Hematopoietic multipotent progenitor cell (in vitro differentiated cells): ENCODE data around the gene EPN3. TPM values are rescaled to one million over a fixed set of nuclear protein-coding genes. Genes with fewer than 3 reads are reported as not detected.

Source experiments
- DNase-seq, 3 donors: peaks; one replicate each; pipeline ENCODE4 v3.0.0-alpha.2; 2011 to 2015; ENCODE audit warnings: low read depth in 2 of 3, low spot score in 2 of 3
- total RNA-seq: library from RNA; depleted of rRNA; stranded (reverse); fragments of >200 nt; gene quantifications from one replicate; pipeline ENCODE4 v1.2.3, GENCODE V29; 2012

The EPN3 gene
- total RNA-seq, 1 donor = under 0.01 TPM

- DNase-seq = no peak
Observed at GRCh38 chr17:50547736-50548083, 15.2 kb downstream of the EPN3 start.

- no peak for DNase-seq
Observed at GRCh38 chr17:50548831-50549230, 16.3 kb downstream of the EPN3 start.

GRCh38 chr17:50549256-50549941 is 16.9 kb downstream of the EPN3 start:
- DNase-seq = no peak

GRCh38 chr17:50549969-50550368 is 17.4 kb downstream of the EPN3 start:
- DNase-seq = no peak

- DNase-seq = no peak
Observed at GRCh38 chr17:50550661-50551432, 18.3 kb downstream of the EPN3 start.

- no peak for DNase-seq
Observed at GRCh38 chr17:50551433-50551815, 18.9 kb downstream of the EPN3 start.

GRCh38 chr17:50551884-50552283 is 19.3 kb downstream of the EPN3 start:
- no peak for DNase-seq

GRCh38 chr17:50554201-50554600 is 21.7 kb downstream of the EPN3 start:
- no peak for DNase-seq

- no peak for DNase-seq
Observed at GRCh38 chr17:50556803-50557202, 24.3 kb downstream of the EPN3 start.

- no peak for DNase-seq
Observed at GRCh38 chr17:50557630-50558029, 25.1 kb downstream of the EPN3 start.

- no peak for DNase-seq
Observed at GRCh38 chr17:50558091-50558490, 25.6 kb downstream of the EPN3 start.

- DNase-seq = no peak
Observed at GRCh38 chr17:50558581-50558940, 26.0 kb downstream of the EPN3 start.

GRCh38 chr17:50558941-50559614 is 26.5 kb downstream of the EPN3 start:
- peak in 1 of 3 donors; percentile 42 for DNase-seq

GRCh38 chr17:50559674-50560184 is 27.2 kb downstream of the EPN3 start:
- peak in 1 of 3 donors; percentile 32 for DNase-seq

GRCh38 chr17:50560185-50560824 is 27.8 kb downstream of the EPN3 start, which contains the start of gene CACNA1G:
TSS of gene CACNA1G (plus strand) at chr17:50560715. CDS start at chr17:50561460, 745 bp downstream.
- DNase-seq = peak; percentile 59 to 87 (median 85)

- no peak for DNase-seq
Observed at GRCh38 chr17:50560931-50561745, 28.6 kb downstream of the EPN3 start.

- DNase-seq = no peak
Observed at GRCh38 chr17:50561746-50562141, 29.2 kb downstream of the EPN3 start.

- peak in 1 of 3 donors; percentile 46 for DNase-seq
Observed at GRCh38 chr17:50562242-50563091, 29.9 kb downstream of the EPN3 start.

- DNase-seq = peak in 1 of 3 donors; percentile 41
Observed at GRCh38 chr17:50563092-50563511, 30.6 kb downstream of the EPN3 start.
